Measurements from ENCODE around the gene HOXD10.

The HOXD10 gene

DNA sequence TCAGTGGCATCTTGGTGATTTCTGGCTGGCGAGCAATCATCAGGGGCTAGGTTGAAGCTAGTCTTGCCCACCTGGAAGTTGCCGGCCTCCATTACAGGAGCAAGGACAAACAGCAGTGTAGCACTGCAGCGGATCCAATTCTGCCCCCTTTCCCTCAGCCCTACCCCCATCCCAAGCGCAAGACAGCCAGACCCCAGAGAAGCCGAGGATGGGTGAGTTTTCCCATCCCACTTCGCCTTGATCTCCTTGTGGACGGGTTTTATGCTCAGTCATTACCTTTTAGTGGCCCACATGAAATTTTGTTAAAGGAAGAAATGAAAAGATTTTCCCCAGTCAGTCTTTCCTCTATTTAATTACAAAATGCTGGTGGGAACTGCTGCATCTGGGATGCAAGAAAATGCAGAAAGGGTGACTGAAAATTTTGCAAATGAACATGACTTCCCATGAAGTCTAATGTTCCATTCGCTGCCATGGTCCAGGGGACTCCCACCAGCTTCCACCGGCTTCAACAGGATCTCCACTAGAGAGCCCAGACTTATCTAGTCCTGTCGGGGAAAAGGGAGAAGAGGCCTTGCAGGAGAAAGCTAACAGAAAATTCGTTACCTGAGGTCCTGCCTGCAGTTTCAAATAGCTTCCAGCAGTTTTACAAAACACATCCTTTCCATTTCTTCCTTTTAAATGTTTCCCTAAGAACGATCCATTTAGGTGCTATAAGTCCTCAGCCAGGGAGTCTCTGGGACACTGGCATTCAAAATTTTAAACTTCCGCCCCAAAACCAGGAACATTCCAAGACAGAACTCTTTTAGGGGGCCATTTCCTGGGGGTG lies 4.0 kb downstream of the HOXD10 start:
- H3K9me3 ChIP-seq (ENCODE audit: control insufficient read depth, low read length) = no peaks in the 10 kb centered on the region
- H2BK5ac ChIP-seq (ENCODE audit: low read depth, low read length, poor library complexity, severe bottlenecking) = no peak overlapping the region
- no peak overlapping the region for H3K4me2 ChIP-seq (ENCODE audit: low read length, poor library complexity, severe bottlenecking)
- H3K9ac ChIP-seq (ENCODE audit: low read length) = no peak overlapping the region
- no peak overlapping the region for H2AFZ ChIP-seq (ENCODE audit: low read depth, low read length)
- 22% methylated on average over 10 of the region's 13 CpGs for WGBS
- H3K4me1 ChIP-seq (ENCODE audit: control insufficient read depth, insufficient read depth, low read depth, low read length) = peaks cover 25% of the 10 kb centered on the region
- no peak overlapping the region for H3K14ac ChIP-seq (ENCODE audit: low read length in 2 of 2)
- H3K79me1 ChIP-seq (replicated peaks; ENCODE audit: low read length, poor library complexity, severe bottlenecking) = no peaks in the 10 kb centered on the region
- no peak overlapping the region for H2BK120ac ChIP-seq (ENCODE audit: low read depth, low read length)
- H3K27me3 ChIP-seq (ENCODE audit: control insufficient read depth in 1 of 2, insufficient read depth in 1 of 2, low read length in 2 of 2) = peaks cover 68 to 97% of the 10 kb centered on the region in 2 experiments
- H2BK15ac ChIP-seq (ENCODE audit: low read depth, poor library complexity, severe bottlenecking) = no peak overlapping the region
- H4K91ac ChIP-seq (ENCODE audit: low read length) = no peak overlapping the region
- H3K4me3 ChIP-seq (ENCODE audit: insufficient read depth in 1 of 2, low read depth in 1 of 2, low read length in 2 of 2) = no peak overlapping the region
- H2AK5ac ChIP-seq (ENCODE audit: low read length, severe bottlenecking) = no peak overlapping the region
- DNase-seq = no peak
- H3K18ac ChIP-seq (ENCODE audit: low read depth in 1 of 2, low read length in 2 of 2) = no peak overlapping the region
- no peak overlapping the region for H3K27ac ChIP-seq (ENCODE audit: low read length, poor library complexity, severe bottlenecking)
- no peak overlapping the region for H3K4ac ChIP-seq (ENCODE audit: low read depth in 1 of 2, low read length in 2 of 2)
- no peak overlapping the region for H2BK12ac ChIP-seq (ENCODE audit: low read length in 2 of 2)
- no peak overlapping the region for H4K8ac ChIP-seq (ENCODE audit: low read length)
- H3K36me3 ChIP-seq (ENCODE audit: control insufficient read depth in 1 of 2, insufficient read depth in 2 of 2, low read depth in 1 of 2, low read length in 2 of 2) = no peaks in the 10 kb centered on the region
- H3K23ac ChIP-seq (ENCODE audit: low read length in 2 of 2) = no peak overlapping the region

DNA sequence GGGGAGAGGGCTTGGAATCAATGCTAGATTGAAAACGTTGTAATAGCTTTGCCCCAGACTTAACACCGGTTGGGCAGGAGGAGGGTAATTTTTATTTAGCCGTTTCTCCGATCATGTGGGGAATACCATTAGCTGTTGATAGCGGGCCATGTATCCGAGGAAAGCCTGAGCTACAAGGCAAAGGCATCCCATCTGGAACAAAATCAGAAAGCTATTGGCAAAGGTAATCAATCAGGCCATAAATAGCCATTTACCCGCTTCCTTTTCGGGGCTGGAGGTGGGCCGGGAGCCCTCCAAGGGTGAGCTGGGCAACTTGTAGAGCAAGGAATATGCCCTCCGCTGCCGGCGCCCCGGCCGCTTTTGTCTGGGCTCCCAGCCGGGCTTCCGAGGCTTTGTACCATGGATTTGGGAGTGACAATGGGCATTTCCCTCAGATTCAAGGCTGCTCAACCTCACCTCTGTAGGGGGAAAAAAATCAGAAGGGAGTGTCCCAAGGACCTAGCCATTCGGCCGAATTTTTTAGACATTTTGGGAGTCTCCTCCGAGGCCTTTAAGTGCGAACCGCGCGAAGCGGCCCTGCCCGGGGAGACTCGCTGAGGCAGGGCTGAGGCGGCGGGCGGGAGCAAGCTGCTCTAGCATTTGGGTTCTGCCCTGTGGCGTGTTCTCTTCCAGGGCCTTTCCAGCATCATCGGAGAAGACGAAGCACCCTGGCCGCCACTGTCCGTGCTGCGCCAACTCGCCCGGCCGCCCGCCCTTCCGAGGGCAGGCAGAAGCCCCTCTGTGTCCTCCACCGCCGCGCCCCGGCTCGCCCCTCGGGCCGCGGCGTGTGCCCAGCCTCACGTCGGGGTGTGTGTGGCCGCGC lies 4.8 kb downstream of the HOXD10 start:
- no peak overlapping the region for H2AFZ ChIP-seq (ENCODE audit: low read depth, low read length)
- H2BK120ac ChIP-seq (ENCODE audit: low read depth, low read length) = no peak overlapping the region
- peaks cover 60 to 95% of the 10 kb centered on the region in 2 experiments for H3K27me3 ChIP-seq (ENCODE audit: control insufficient read depth in 1 of 2, insufficient read depth in 1 of 2, low read length in 2 of 2)
- H3K36me3 ChIP-seq (ENCODE audit: control insufficient read depth in 1 of 2, insufficient read depth in 2 of 2, low read depth in 1 of 2, low read length in 2 of 2) = no peaks in the 10 kb centered on the region
- H4K8ac ChIP-seq (ENCODE audit: low read length) = no peak overlapping the region
- no peak overlapping the region for H2AK5ac ChIP-seq (ENCODE audit: low read length, severe bottlenecking)
- peak overlapping the region in 1 of 2 experiments; percentile 84 for H3K4me3 ChIP-seq (ENCODE audit: insufficient read depth in 1 of 2, low read depth in 1 of 2, low read length in 2 of 2)
- DNase-seq = no peak
- peaks cover 19% of the 10 kb centered on the region for H3K4me1 ChIP-seq (ENCODE audit: control insufficient read depth, insufficient read depth, low read depth, low read length)
- H2BK12ac ChIP-seq (ENCODE audit: low read length in 2 of 2) = no peak overlapping the region
- peak overlapping the region; percentile 69 for H3K9ac ChIP-seq (ENCODE audit: low read length)
- H3K79me1 ChIP-seq (replicated peaks; ENCODE audit: low read length, poor library complexity, severe bottlenecking) = no peaks in the 10 kb centered on the region
- H2BK15ac ChIP-seq (ENCODE audit: low read depth, poor library complexity, severe bottlenecking) = no peak overlapping the region
- 12% methylated on average over 40 of the region's 53 CpGs for WGBS
- no peak overlapping the region for H3K14ac ChIP-seq (ENCODE audit: low read length in 2 of 2)
- H2BK5ac ChIP-seq (ENCODE audit: low read depth, low read length, poor library complexity, severe bottlenecking) = no peak overlapping the region
- H3K9me3 ChIP-seq (ENCODE audit: control insufficient read depth, low read length) = no peaks in the 10 kb centered on the region
- H3K4ac ChIP-seq (ENCODE audit: low read depth in 1 of 2, low read length in 2 of 2) = no peak overlapping the region
- no peak overlapping the region for H3K18ac ChIP-seq (ENCODE audit: low read depth in 1 of 2, low read length in 2 of 2)
- H4K91ac ChIP-seq (ENCODE audit: low read length) = no peak overlapping the region
- H3K23ac ChIP-seq (ENCODE audit: low read length in 2 of 2) = no peak overlapping the region
- H3K4me2 ChIP-seq (ENCODE audit: low read length, poor library complexity, severe bottlenecking) = no peak overlapping the region
- no peak overlapping the region for H3K27ac ChIP-seq (ENCODE audit: low read length, poor library complexity, severe bottlenecking)

GRCh38 chr2:176122052-176122682 lies 5.6 kb downstream of the HOXD10 start:
- 2% methylated on average over 40 of the region's 47 CpGs for WGBS
- H3K14ac ChIP-seq (ENCODE audit: low read length in 2 of 2) = no peak overlapping the region
- H2BK12ac ChIP-seq (ENCODE audit: low read length in 2 of 2) = no peak overlapping the region
- no peak overlapping the region for H3K27ac ChIP-seq (ENCODE audit: low read length, poor library complexity, severe bottlenecking)
- no peaks in the 10 kb centered on the region for H3K36me3 ChIP-seq (ENCODE audit: control insufficient read depth in 1 of 2, insufficient read depth in 2 of 2, low read depth in 1 of 2, low read length in 2 of 2)
- no peak overlapping the region for H3K4ac ChIP-seq (ENCODE audit: low read depth in 1 of 2, low read length in 2 of 2)
- H3K18ac ChIP-seq (ENCODE audit: low read depth in 1 of 2, low read length in 2 of 2) = no peak overlapping the region
- peak overlapping the region; percentile 69 for H3K9ac ChIP-seq (ENCODE audit: low read length)
- peaks cover 53 to 93% of the 10 kb centered on the region in 2 experiments for H3K27me3 ChIP-seq (ENCODE audit: control insufficient read depth in 1 of 2, insufficient read depth in 1 of 2, low read length in 2 of 2)
- DNase-seq = no peak
- peak overlapping the region; percentile 69 for H3K4me2 ChIP-seq (ENCODE audit: low read length, poor library complexity, severe bottlenecking)
- H2AFZ ChIP-seq (ENCODE audit: low read depth, low read length) = no peak overlapping the region
- H2BK120ac ChIP-seq (ENCODE audit: low read depth, low read length) = no peak overlapping the region
- no peaks in the 10 kb centered on the region for H3K9me3 ChIP-seq (ENCODE audit: control insufficient read depth, low read length)
- no peak overlapping the region for H2BK15ac ChIP-seq (ENCODE audit: low read depth, poor library complexity, severe bottlenecking)
- no peak overlapping the region for H3K23ac ChIP-seq (ENCODE audit: low read length in 2 of 2)
- H2AK5ac ChIP-seq (ENCODE audit: low read length, severe bottlenecking) = no peak overlapping the region
- H3K4me3 ChIP-seq (ENCODE audit: insufficient read depth in 1 of 2, low read depth in 1 of 2, low read length in 2 of 2) = peak overlapping the region; percentile 49 to 84
- H4K91ac ChIP-seq (ENCODE audit: low read length) = no peak overlapping the region
- H3K79me1 ChIP-seq (replicated peaks; ENCODE audit: low read length, poor library complexity, severe bottlenecking) = no peaks in the 10 kb centered on the region
- H4K8ac ChIP-seq (ENCODE audit: low read length) = no peak overlapping the region
- no peak overlapping the region for H2BK5ac ChIP-seq (ENCODE audit: low read depth, low read length, poor library complexity, severe bottlenecking)
- peaks cover 18% of the 10 kb centered on the region for H3K4me1 ChIP-seq (ENCODE audit: control insufficient read depth, insufficient read depth, low read depth, low read length)

Data from mesenchymal stem cell (in vitro differentiated cells and primary cell).